Measurements from ENCODE around the gene SDHA.

SDHA gene

GRCh38 chr5:174291-174600, 43.9 kb upstream of the SDHA start:
- no peaks in the 10 kb centered on the region for H3K9me3 ChIP-seq
- no peak overlapping the region for H3K27ac ChIP-seq
- peaks cover 49% of the 10 kb centered on the region for H3K36me3 ChIP-seq
- no peak overlapping the region for H3K4me3 ChIP-seq
- TF ChIP-seq Cebpa-rat (IDR thresholded peaks at IDR 0.05), result no peak
- no peak overlapping the region for H3K9ac ChIP-seq
- no peaks in the 10 kb centered on the region for H3K27me3 ChIP-seq
- H3K4me2 ChIP-seq, result no peak overlapping the region
- no peaks in the 10 kb centered on the region for H4K20me1 ChIP-seq
- H3K4me1 ChIP-seq, result peaks cover 65% of the 10 kb centered on the region

GRCh38 chr5:174876-175465, 43.1 kb upstream of the SDHA start:
- Histone ChIP-seq H4K20me1 (no peaks in the 10 kb centered on the region), H3K9me3 (no peaks in the 10 kb centered on the region), H3K4me2 (peak overlapping the region; percentile 61), H3K9ac (0 out of 2 replicates have a peak overlapping the region, but pooled peaks have one; percentile 18), H3K27me3 (no peaks in the 10 kb centered on the region), H3K4me3 (no peak overlapping the region), H3K27ac (peak overlapping the region; percentile 56; the same call in 1 of the 2 replicates), H3K4me1 (peaks cover 64% of the 10 kb centered on the region), H3K36me3 (peaks cover 56% of the 10 kb centered on the region)
- TF ChIP-seq Cebpa-rat (IDR thresholded peaks at IDR 0.05), result no peak

- H4K20me1 ChIP-seq, result no peaks in the 10 kb centered on the region
- peak overlapping the region; percentile 57 for H3K27ac ChIP-seq
- no peak for TF ChIP-seq Cebpa-rat (IDR thresholded peaks at IDR 0.05)
- peak overlapping the region; percentile 77 for H3K4me2 ChIP-seq
- no peaks in the 10 kb centered on the region for H3K27me3 ChIP-seq
- peaks cover 50% of the 10 kb centered on the region for H3K4me1 ChIP-seq
- 0 out of 2 replicates have a peak overlapping the region, but pooled peaks have one; percentile 2 for H3K4me3 ChIP-seq
- no peaks in the 10 kb centered on the region for H3K9me3 ChIP-seq
- H3K9ac ChIP-seq, result 0 out of 2 replicates have a peak overlapping the region, but pooled peaks have one; percentile 25
- H3K36me3 ChIP-seq, result peaks cover 61% of the 10 kb centered on the region
These were observed 41.8 kb upstream of the SDHA start for GRCh38 chr5:176296-176823.

DNA sequence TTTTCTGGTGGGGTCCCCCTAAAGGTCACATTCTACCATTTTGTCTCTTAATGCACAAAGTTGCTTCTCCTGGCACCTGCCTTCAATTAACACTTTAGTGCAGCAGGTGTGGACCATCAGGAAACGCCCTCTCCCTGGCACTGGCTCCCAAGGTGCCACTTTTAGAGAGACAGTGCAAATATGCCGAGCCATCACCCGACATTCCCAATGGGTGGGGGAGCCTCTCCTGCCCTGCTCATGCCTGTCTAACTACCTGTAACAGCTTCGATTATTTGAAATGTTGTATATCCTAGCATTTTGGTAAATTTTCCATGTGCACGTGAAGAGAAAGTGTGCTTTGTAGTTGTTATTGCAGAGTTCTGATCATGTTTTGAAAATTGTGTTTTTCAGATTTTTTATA, 40.0 kb upstream of the SDHA start:
- Histone ChIP-seq H3K36me3 (peaks cover 61% of the 10 kb centered on the region), H3K4me2 (no peak overlapping the region), H3K27ac (no peak overlapping the region), H3K9me3 (no peaks in the 10 kb centered on the region), H3K9ac (no peak overlapping the region), H3K4me3 (no peak overlapping the region), H3K27me3 (no peaks in the 10 kb centered on the region), H3K4me1 (peaks cover 41% of the 10 kb centered on the region), H4K20me1 (no peaks in the 10 kb centered on the region)
- no peak for TF ChIP-seq Cebpa-rat (IDR thresholded peaks at IDR 0.05)

- Histone ChIP-seq H3K27me3 (no peaks in the 10 kb centered on the region), H3K4me2 (no peak overlapping the region), H3K36me3 (peaks cover 54% of the 10 kb centered on the region)
These were observed 38.7 kb upstream of the SDHA start for GRCh38 chr5:179401-179800.

GRCh38 chr5:180286-180918, 37.7 kb upstream of the SDHA start:
- Histone ChIP-seq H3K27me3 (no peaks in the 10 kb centered on the region), H3K9me3 (no peaks in the 10 kb centered on the region), H3K4me1 (peaks cover 46% of the 10 kb centered on the region), H3K4me2 (no peak overlapping the region), H3K36me3 (peaks cover 49% of the 10 kb centered on the region), H4K20me1 (no peaks in the 10 kb centered on the region), H3K9ac (no peak overlapping the region), H3K27ac (no peak overlapping the region), H3K4me3 (no peak overlapping the region)
- no peak for TF ChIP-seq Cebpa-rat (IDR thresholded peaks at IDR 0.05)

More at GRCh38 chr5:179401-179800, 38.7 kb upstream of the SDHA start:
- Histone ChIP-seq H4K20me1 (no peaks in the 10 kb centered on the region), H3K9me3 (no peaks in the 10 kb centered on the region), H3K9ac (no peak overlapping the region), H3K27ac (no peak overlapping the region), H3K4me3 (no peak overlapping the region), H3K4me1 (peaks cover 46% of the 10 kb centered on the region)
- no peak for TF ChIP-seq Cebpa-rat (IDR thresholded peaks at IDR 0.05)

DNA sequence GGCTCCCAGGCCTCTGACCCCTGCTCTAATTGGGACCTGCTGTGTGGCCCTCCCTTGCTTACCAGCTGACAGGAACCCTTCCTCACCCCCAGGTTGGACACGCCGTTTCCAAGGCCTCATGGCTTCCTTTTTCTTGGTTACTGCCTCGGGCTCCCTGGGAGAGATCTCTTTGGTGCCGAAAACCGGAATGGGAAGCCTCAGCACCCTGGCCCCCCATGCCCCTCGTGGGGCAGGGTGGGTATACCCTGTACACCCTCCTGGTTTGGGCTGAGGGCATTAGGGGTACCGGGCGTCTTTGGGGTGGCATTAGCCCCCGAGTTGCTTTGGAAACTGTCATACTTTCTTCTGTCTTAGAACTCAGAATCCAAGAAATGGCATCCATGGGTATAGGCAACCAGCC, 37.0 kb upstream of the SDHA start:
- Histone ChIP-seq H3K4me2 (no peak overlapping the region), H3K4me1 (peaks cover 48% of the 10 kb centered on the region), H3K4me3 (no peak overlapping the region), H3K27me3 (no peaks in the 10 kb centered on the region), H3K27ac (no peak overlapping the region), H3K9ac (no peak overlapping the region), H3K36me3 (peaks cover 49% of the 10 kb centered on the region), H4K20me1 (no peaks in the 10 kb centered on the region), H3K9me3 (no peaks in the 10 kb centered on the region)
- no peak for TF ChIP-seq Cebpa-rat (IDR thresholded peaks at IDR 0.05)

GRCh38 chr5:181566-181965, 36.6 kb upstream of the SDHA start:
- Histone ChIP-seq H3K9ac (no peak overlapping the region), H3K4me3 (no peak overlapping the region), H3K27me3 (no peaks in the 10 kb centered on the region), H3K4me2 (no peak overlapping the region), H3K27ac (no peak overlapping the region), H3K4me1 (peaks cover 48% of the 10 kb centered on the region), H3K36me3 (peaks cover 49% of the 10 kb centered on the region), H4K20me1 (no peaks in the 10 kb centered on the region), H3K9me3 (no peaks in the 10 kb centered on the region)
- no peak for TF ChIP-seq Cebpa-rat (IDR thresholded peaks at IDR 0.05)

DNA sequence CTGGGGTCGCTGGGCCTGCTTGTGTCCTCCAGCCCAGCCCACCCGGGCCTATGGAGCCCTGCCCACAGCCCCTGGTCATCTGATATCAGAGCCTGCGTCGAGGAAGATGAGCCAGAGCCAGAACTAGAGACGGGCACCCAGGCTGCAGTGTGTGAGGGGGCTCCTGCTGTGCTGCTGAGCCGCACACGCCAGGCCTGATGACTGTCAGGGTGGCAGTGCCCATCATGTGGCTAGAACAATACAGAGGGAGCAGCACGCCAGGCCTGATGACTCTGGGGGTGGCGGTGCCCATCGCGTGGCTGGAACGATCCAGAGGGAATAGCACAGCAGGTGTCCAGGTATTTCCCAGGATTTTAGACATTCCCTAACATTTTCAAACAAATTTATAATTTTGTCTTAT, 36.0 kb upstream of the SDHA start:
- TF ChIP-seq Cebpa-rat (IDR thresholded peaks at IDR 0.05), result no peak
- H3K36me3 ChIP-seq, result peaks cover 49% of the 10 kb centered on the region
- no peaks in the 10 kb centered on the region for H3K9me3 ChIP-seq
- no peak overlapping the region for H3K9ac ChIP-seq
- no peak overlapping the region for H3K27ac ChIP-seq
- no peaks in the 10 kb centered on the region for H3K27me3 ChIP-seq
- no peak overlapping the region for H3K4me3 ChIP-seq
- peaks cover 48% of the 10 kb centered on the region for H3K4me1 ChIP-seq
- H4K20me1 ChIP-seq, result no peaks in the 10 kb centered on the region
- no peak overlapping the region for H3K4me2 ChIP-seq

DNA sequence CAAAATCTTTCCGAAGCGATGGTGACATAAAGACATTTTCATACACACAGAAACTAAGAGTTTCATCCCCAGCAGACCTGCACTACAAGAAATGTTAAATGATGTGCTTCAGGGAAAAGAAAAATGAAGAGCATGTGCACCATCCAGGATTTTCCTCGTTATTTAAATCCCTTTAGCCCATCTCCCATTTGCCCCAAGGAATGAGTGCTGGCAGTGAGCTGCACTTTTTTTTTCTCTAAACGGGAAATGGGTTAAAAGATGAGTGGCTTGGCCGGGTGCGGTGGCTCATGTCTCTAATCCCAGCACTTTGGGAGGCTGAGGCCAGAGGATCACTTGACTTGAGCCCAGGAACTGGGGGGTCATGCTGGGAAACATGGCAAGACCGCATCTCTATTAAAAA, 33.6 kb upstream of the SDHA start:
- no peak for TF ChIP-seq Cebpa-rat (IDR thresholded peaks at IDR 0.05)
- no peaks in the 10 kb centered on the region for H4K20me1 ChIP-seq
- no peaks in the 10 kb centered on the region for H3K27me3 ChIP-seq
- H3K27ac ChIP-seq, result 0 out of 2 replicates have a peak overlapping the region, but pooled peaks have one; percentile 100
- H3K36me3 ChIP-seq, result peaks cover 37% of the 10 kb centered on the region
- no peak overlapping the region for H3K9ac ChIP-seq
- H3K4me3 ChIP-seq, result no peak overlapping the region
- H3K4me1 ChIP-seq, result peaks cover 62% of the 10 kb centered on the region
- peak overlapping the region; percentile 99 for H3K4me2 ChIP-seq
- H3K9me3 ChIP-seq, result no peaks in the 10 kb centered on the region
